A549 treated with Mapracorat at 1 μM for 4 hours (cell line): ENCODE data around the gene C12orf75. TPM values are rescaled to one million over a fixed set of nuclear protein-coding genes. Genes with fewer than 3 reads are reported as not detected.

Source experiments
- total RNA-seq: library from RNA; stranded (reverse); fragments of 200-300 nt; extraction: Qiagen RNA extraction; gene quantifications from 5 replicates; pipeline ENCODE4 v1.2.3, GENCODE V29; 2022

C12orf75 gene
- 112 to 145 TPM (median 135 TPM) in 5 replicates for total RNA-seq

GRCh38 chr12:105330283-105330930 is at the start of gene C12orf75:
Gene C12orf75, plus strand, starts transcription at chr12:105330691. Its CDS starts 201 bp downstream, at chr12:105330892.

Other genes with a start within 250 kb of the C12orf75 start
- gene ALDH1L2, start 246.2 kb upstream of the C12orf75 start, total RNA-seq = 2.4 to 3.6 TPM (median 3.2 TPM) in 5 replicates
- 17.7 to 25.3 TPM (median 23.2 TPM) in 5 replicates for gene WASHC4, start 223.0 kb upstream of the C12orf75 start, total RNA-seq
- 18.8 to 27.4 TPM (median 22.3 TPM) in 5 replicates for gene APPL2, start 94.5 kb upstream of the C12orf75 start, total RNA-seq